H1 (cell line): Measurements from ENCODE around the gene TXNRD3. TPM values are rescaled to one million over a fixed set of nuclear protein-coding genes. Genes with fewer than 3 reads are reported as not detected.
A peak's percentile ranks its signal among the peaks of the same experiment; 100 is the strongest.

Experiments used
- ASH2L ChIP-seq: fragments of 200-600, 300-600 bp; sonication (generic); IDR thresholded peaks from one replicate; pipeline ENCODE4 v1.7.1; 2017; ENCODE audit warnings: low read length
- CBX5 ChIP-seq: fragments of 300-800, 300-1000 bp; sonication (generic); IDR thresholded peaks from 2 replicates; pipeline ENCODE4 v1.7.1; 2016; ENCODE audit warnings: antibody characterized with exemption, low read length, low read depth
- CHD1 ChIP-seq: IDR thresholded peaks from 2 replicates; pipeline ENCODE4 v1.6.1; 2012; ENCODE audit warnings: low read depth, low read length, improper control_type of control experiment
- CHD2 ChIP-seq: IDR thresholded peaks from 2 replicates; pipeline ENCODE4 v1.6.1; 2012; ENCODE audit warnings: low read length, improper control_type of control experiment
- CHD7 ChIP-seq: fragments of 300-600 bp; sonication (generic); IDR thresholded peaks from 2 replicates; pipeline ENCODE4 v1.7.1; 2012; ENCODE audit warnings: low read length, moderate library complexity, mild to moderate bottlenecking, inconsistent platforms; ENCODE audit not compliant: insufficient replicate concordance
- CTBP2 ChIP-seq: IDR thresholded peaks from 2 replicates; pipeline ENCODE4 v1.7.0; 2011; ENCODE audit warnings: borderline replicate concordance, mild to moderate bottlenecking, moderate library complexity, mixed read lengths, low read length; ENCODE audit not compliant: insufficient read depth, insufficient read length
- EZH2 ChIP-seq: fragments of 200-600 bp; sonication (generic); IDR thresholded peaks from 2 replicates; pipeline ENCODE4 v1.7.1; 2012; ENCODE audit warnings: low read depth, mild to moderate bottlenecking, moderate library complexity, low read length, inconsistent platforms; ENCODE audit not compliant: severe bottlenecking
- JUN ChIP-seq: IDR thresholded peaks from 2 replicates; pipeline ENCODE4 v1.6.1; 2011; ENCODE audit warnings: low read depth, mild to moderate bottlenecking, improper control_type of control experiment, low read length
- KDM4A ChIP-seq: IDR thresholded peaks from one replicate; pipeline ENCODE4 v1.7.1; 2012; ENCODE audit warnings: low read depth, mild to moderate bottlenecking, moderate library complexity, low read length, inconsistent platforms; ENCODE audit not compliant: severe bottlenecking
- POLR2AphosphoS5 ChIP-seq: IDR thresholded peaks from 2 replicates; pipeline ENCODE4 v1.6.1; 2011; ENCODE audit warnings: low read depth, low read length
- RFX5 ChIP-seq: IDR thresholded peaks from 2 replicates; pipeline ENCODE4 v1.6.1; 2011; ENCODE audit warnings: low read depth, low read length, improper control_type of control experiment, borderline replicate concordance
- SUZ12 ChIP-seq: fragments of 200-600 bp; sonication (generic); IDR thresholded peaks from 2 replicates; pipeline ENCODE4 v1.6.1; 2012; ENCODE audit warnings: mild to moderate bottlenecking, inconsistent platforms, low read length, moderate library complexity, mixed read lengths
- polyA plus RNA-seq, 7 experiments: library from polyadenylated mRNA; depleted of rRNA in 3 of 7; stranded (reverse) in 5 of 7; unstranded in 2 of 7; fragments of >200 nt in 5 of 7; fragments of 200-250 nt in 2 of 7; gene quantifications; 1 replicate in 5 of 7; 2 replicates in 1 of 7; 4 replicates in 1 of 7; pipeline versions ENCODE4 v1.2.1 to v1.2.3, GENCODE V29; 2011 to 2013; ENCODE audit warnings: missing spikeins in 2 of 7, mixed read lengths in 2 of 7
- total RNA-seq: library from RNA; stranded (reverse); fragmentation: NEBNext Ultra II Directional; extraction: Animal tissue kit (Norgen Biotek cat#: 25700); gene quantifications from 2 replicates; pipeline ENCODE4 v1.2.1, GENCODE V29; 2021

The TXNRD3 gene
- total and polyA plus RNA-seq, 2 of the 8 experiments (the other 6 are each of a cell fraction or from before 2014, with no cell fraction given) = 3.4 to 4.3 TPM

- no peak for TF ChIP-seq CHD7
- no peak for TF ChIP-seq CBX5
- TF ChIP-seq SUZ12 = no peak
- TF ChIP-seq CHD2 = no peak
- no peak for TF ChIP-seq POLR2AphosphoS5
- no peak for TF ChIP-seq EZH2
- TF ChIP-seq CHD1 = no peak
- TF ChIP-seq KDM4A = no peak
- peak; percentile 28 for TF ChIP-seq ASH2L
- no peak for TF ChIP-seq JUN
- TF ChIP-seq RFX5 = no peak
- no peak for TF ChIP-seq CTBP2
These were observed 24.4 kb upstream of the TXNRD3 start (continued) for GRCh38 chr3:126679318-126679751.
